Measurements from ENCODE around the gene BEGAIN.

BEGAIN gene

GRCh38 chr14:100536721-100537445, 50.3 kb downstream of the BEGAIN start:
- no peak for DNase-seq (ENCODE audit: low spot score)

- DNase-seq (ENCODE audit: low spot score) = no peak
Observed at GRCh38 chr14:100536121-100536510, 51.1 kb downstream of the BEGAIN start.

DNA sequence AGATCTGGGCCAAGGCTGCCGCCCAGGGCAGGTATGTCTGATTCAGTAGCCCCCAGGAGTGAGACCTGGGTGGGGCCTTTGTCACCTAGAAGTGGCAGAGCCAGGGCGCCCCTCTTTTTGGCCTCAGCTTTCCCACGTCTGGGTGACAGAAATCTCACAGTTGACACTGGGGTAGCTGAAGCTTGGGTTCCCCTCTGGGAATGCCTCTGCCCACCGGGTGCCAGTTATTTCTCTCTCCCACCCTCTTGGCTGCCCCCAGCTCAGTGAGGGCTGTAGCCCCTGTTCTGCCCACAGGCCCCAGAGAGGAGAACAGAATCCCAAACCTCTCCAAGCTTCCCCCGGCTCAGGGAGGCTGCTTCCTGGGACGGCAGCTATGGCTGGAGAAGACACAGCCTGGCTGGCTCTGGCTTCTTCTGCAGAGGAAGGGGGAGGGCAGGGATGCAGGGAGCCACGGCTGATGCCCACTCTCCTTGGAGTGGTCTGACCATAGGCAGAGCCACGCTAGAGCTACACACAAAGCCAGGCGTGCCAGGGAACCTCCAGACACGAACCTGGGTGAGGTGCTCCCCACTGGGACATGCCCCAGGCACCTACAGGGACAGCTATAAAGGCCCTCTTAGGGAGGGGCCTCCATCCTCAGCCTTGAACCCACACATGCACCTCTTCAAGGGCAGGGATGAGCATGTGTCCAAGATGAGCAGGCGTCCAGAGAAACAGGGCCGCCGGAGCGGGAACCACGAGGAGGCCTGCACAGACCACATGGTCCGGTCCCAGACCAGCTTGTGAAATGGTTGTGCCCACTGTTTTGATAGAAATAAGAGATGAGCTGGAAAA, 51.7 kb downstream of the BEGAIN start:
- no peak for DNase-seq (ENCODE audit: low spot score)

DNA sequence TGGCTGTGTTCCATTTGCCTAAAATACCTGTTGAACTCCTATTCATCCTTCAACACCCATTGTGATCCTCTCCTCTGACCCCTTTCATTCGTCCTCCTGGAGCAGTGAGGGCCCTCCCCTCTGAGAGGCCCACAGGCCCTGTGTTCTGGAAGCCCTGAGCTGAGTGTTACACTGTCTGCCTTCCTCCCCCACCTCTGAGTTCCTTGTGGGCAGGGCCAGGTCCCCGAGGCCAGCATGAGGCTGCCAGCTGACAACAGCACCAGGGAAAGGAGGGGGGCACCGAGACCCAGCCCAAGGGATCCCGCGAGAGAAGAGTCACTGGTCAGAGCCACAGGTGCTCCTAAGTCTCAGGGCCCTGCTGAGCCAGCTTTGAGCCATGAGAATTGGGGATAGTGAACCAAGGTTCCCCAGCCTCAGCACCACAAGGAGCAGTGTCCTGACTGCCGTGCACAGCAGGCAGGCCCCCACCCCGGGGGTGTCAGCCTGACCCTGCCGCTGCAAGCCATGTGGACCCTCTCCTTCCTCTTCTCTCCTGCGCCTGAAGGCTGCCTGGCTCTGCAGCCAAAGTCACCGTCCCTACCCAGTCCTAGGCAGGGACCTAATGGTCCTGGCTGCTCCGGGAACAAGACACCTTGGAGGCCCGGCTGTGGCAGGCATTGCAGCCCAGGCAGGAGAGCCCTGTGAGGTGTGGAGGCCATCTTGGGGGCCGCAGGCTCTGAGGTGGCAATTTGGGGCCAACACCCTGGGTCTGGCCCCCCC, 52.5 kb downstream of the BEGAIN start:
- no peak for DNase-seq (ENCODE audit: low spot score)

- no peak for DNase-seq (ENCODE audit: low spot score)
Observed at GRCh38 chr14:100533656-100534485, 53.3 kb downstream of the BEGAIN start.

GRCh38 chr14:100532906-100533655, 54.1 kb downstream of the BEGAIN start:
- DNase-seq (ENCODE audit: low spot score) = no peak

DNA sequence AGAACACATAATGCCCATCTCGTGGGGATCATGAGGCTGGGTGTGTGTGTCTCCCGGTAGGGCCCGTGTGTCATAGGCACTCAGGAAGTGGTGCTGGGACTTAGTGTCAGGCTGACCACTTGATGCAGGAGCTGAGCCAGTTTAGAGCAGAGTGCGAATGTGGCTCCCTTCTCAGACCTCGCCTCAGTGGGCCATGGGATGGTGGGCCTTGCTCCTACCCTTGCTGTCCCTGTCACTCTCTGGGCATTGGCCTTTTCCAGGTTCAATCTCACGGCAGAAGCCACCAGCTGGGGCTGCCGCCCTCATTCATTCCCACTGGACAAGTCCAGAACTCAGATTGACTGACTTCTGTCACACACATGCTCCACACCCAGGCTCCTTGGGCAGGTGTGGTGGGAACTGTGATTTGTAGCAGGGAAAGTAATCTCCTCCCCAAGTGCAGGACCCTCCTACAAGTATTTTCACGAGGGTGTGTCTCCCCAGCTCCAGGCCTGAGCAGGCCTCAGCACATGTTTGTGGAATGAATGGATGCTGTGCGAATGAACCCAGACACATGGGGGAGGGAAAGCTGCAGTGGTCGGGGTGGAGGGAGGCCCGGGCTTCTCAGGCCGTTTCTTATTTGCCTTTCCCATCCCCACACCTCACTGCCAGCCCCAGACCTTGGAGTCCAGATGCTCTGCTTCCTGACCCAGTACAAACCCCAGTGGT, 54.9 kb downstream of the BEGAIN start:
- no peak for DNase-seq (ENCODE audit: low spot score)

GRCh38 chr14:100531152-100532121, 55.8 kb downstream of the BEGAIN start:
- no peak for DNase-seq (ENCODE audit: low spot score)

DNA sequence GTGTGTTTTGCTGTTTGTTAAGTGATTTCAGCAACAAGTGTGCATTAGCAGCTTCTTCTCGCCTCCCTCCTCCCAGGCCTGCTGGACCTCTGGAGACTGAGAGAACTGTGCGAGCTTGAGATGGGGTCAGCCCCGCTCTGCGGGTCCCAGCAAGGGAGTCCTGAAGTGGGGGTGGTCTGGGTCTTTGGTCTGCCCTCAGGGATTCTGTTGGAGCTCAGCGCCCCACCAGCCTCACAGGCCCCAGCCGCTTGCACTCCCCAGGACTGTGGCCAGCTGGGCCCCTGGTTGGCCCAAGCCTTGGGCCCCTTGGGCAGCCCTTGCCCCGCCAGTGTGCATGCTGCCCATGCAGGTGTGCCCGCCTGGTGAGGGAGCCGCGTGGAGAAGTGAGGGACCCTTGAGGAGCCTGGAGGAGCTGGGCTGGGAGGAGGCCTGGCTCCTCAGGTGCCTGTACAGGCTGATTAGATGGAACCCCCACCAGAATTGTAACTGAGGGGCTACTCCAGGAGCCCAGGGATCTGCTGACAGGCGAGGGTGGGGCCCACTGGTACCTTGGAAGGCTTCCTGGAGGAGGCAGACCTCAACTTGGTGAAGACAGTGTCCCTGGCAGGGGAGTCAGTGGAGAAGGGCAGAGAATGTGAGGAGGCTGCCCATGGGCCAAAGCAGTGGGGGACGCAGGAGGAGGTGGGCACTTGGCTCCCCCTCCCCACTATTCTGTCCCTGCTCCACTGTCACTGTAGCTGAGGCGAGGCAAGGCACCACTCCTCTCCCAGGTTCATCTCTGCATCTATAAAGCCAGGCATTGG, 56.7 kb downstream of the BEGAIN start:
- DNase-seq (ENCODE audit: low spot score) = no peak

- no peak for DNase-seq (ENCODE audit: low spot score)
Observed at GRCh38 chr14:100529561-100530031, 57.6 kb downstream of the BEGAIN start.

- DNase-seq (ENCODE audit: low spot score) = no peak
Observed at GRCh38 chr14:100528962-100529560, 58.2 kb downstream of the BEGAIN start.

DNA sequence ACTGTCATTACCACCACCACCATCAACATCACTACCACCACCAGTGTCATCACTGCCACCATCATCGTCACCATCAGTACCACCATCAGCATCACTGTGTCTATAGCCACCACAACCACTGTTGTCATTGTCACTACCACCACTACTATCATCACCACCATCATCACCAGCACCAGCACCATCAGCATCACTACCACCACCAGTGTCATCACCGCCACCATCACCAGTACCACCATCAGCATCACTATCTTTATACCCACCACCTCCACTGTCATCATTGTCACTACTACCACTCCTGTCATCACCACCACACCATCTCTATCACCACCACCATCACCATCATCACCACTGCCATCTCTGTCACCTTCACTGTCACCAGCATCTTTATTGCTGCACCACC, 60.6 kb downstream of the BEGAIN start:
- no peak for DNase-seq (ENCODE audit: low spot score)

DNA sequence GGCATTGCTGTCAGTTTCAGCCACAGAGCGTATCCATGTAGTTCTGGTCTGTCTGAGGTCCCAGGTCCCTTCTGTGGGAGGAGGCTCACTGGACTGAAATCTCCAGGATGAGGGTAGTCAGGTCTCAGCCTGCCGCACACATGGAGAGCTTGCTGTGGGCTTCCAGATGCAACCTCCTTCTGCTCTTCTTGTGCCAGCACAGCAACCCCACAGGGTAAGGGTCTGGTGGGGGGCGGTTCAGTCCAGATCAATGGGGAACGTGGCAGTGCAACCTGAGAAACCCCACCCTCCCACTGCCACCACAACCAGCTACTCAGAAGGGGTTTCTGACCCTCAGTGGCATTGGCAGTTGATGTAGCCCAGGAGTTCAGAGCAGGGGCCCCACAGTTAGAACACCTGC, 61.2 kb downstream of the BEGAIN start:
- DNase-seq (ENCODE audit: low spot score) = no peak

GRCh38 chr14:100525615-100526014, 61.6 kb downstream of the BEGAIN start:
- DNase-seq (ENCODE audit: low spot score) = no peak

- no peak for DNase-seq (ENCODE audit: low spot score)
Observed at GRCh38 chr14:100524933-100525243, 62.3 kb downstream of the BEGAIN start.

DNA sequence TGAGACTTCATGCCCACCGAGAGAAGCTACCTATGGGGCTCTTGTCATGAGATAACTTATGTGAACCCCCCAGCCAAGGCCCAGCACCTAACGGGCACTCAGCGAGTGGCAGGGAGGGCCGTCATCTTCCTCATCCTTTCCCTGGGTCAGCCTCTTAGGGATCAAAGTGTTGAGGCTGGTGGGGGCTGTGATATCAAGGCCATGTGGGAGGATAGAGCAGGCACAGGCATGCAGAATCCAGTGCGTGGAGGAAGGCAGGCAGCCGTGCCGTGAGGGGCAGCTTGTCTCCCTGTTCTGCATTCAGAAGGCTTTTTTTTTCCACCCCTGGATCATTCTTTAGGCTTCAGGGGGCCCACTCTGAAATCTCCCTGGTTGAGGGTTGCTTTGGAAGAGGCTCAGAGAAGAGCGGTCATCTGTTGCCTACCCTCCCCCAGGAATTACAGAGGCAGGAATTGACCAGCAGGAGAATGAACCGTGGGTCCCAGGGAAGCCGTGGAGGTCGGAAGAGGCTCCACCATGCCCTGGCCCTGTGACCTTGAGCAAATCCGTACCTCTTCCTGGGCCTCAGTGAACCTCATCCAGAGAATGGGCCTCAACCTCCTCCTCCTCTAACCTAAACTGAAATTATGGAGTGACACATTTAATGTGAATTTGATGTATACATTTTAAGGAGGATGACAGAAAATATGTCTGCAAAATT, 62.8 kb downstream of the BEGAIN start:
- DNase-seq (ENCODE audit: low spot score) = no peak

DNA sequence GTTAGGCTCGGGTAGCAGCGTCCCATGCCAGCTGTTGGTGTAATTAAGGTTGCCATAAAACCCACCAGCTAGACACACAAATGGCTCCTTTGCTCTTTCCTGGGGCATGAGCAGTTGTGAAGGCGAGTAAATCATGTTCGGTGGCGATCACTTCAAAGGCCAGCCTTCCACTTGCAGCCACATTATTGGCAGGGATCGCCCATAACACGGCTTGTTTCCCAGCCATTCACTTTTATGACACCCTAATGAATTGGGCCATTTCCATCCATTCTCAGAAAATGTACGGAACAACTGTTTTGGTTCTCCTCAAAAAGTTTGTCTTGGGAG, 63.4 kb downstream of the BEGAIN start:
- no peak for DNase-seq (ENCODE audit: low spot score)
